Spleen (tissue), 7 donors: Measurements from ENCODE around the gene MYDGF.

Source experiments
- CTCF ChIP-seq, 11 experiments: fragments of 200-600 bp in 7 of 11; fragments of 450-650 bp in 4 of 11; sonication (generic) in 4 of 11; IDR thresholded peaks in 8 of 11; conservative IDR thresholded peaks in 3 of 11; 1 replicate in 7 of 11; 2 replicates in 4 of 11; pipeline versions ENCODE4 v1.4.0 to v1.8.0; 2016 to 2021; ENCODE audit warnings: antibody characterized with exemption in 11 of 11, inconsistent platforms in 4 of 11, mild to moderate bottlenecking in 1 of 11
- POLR2A ChIP-seq, 3 donors: fragments of 450-650 bp; IDR thresholded peaks; one replicate each; pipeline ENCODE4 v1.5.1; 2017; ENCODE audit warnings: antibody characterized with exemption in 3 of 3, mild to moderate bottlenecking in 1 of 3
- POLR2AphosphoS5 ChIP-seq, 3 donors: sonication (generic); formaldehyde crosslinking; IDR thresholded peaks; one replicate each; pipeline ENCODE4 v1.5.1; 2017; ENCODE audit warnings: antibody characterized with exemption in 3 of 3
- donor health status: DM: no; HTN: no; CAD: no; lungs with moderate emphysema.
- donor health status: DM: no; HTN: no; CAD: no.
- donor health status: DM: no; HTN: no; CAD: no.

- TF ChIP-seq POLR2AphosphoS5 (IDR thresholded peaks at IDR 0.05) (no peak), CTCF (IDR thresholded peaks at IDR 0.05 in 8 of 11, conservative IDR thresholded peaks at IDR 0.05 in 3 of 11) (no peak), POLR2A (IDR thresholded peaks at IDR 0.05) (no peak)
Observed at GRCh38 chr19:4624733-4625362, 45.3 kb downstream of the MYDGF start.
